AG09309 (cell line): ENCODE measurements around the gene SCARF2.
"Not testable (repeated sequence)": the region's sequence is repeated elsewhere in the genome, so short reads cannot be mapped to it uniquely, and the experiment has no call there.

Experiments
- DNase-seq: peaks from one replicate; pipeline ENCODE4 v3.0.0-alpha.2; 2010; ENCODE audit warnings: low read depth
- H3K4me3 ChIP-seq: 2 replicates; pipeline ENCODE4 v1.5.1; 2011; ENCODE audit warnings: mild to moderate bottlenecking, low read depth, low read length, moderate library complexity; ENCODE audit not compliant: control insufficient read depth
- TF ChIP-seq, protein P1 (sequence below): IDR thresholded peaks from 2 replicates; pipeline ENCODE4 v1.5.1; 2011; ENCODE audit warnings: mild to moderate bottlenecking, low read depth, low read length, inconsistent platforms; ENCODE audit not compliant: insufficient read depth, control insufficient read depth; ENCODE audit errors: missing control alignments

Gene SCARF2

DNA sequence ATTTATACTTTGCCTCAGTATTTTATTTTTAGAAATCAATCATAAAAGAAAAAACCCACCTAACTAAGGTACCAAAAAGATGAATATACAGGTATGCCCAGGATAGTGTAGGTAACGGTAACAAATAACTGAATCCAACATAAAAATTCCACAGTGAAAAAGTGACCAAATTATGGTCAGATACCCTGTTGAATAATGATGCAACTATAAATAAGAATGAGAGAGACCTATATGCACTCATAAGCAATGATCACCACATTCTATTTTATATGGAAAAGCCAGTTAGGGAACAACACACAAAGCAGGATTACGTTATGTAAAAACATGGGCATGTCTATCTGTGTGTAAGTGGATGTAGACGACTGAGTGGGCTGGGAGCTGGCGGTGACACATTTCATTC lies 50.7 kb downstream of the SCARF2 start:
- H3K4me3 ChIP-seq = no peak overlapping the region
- DNase-seq = no peak
- TF ChIP-seq, protein P1, sequence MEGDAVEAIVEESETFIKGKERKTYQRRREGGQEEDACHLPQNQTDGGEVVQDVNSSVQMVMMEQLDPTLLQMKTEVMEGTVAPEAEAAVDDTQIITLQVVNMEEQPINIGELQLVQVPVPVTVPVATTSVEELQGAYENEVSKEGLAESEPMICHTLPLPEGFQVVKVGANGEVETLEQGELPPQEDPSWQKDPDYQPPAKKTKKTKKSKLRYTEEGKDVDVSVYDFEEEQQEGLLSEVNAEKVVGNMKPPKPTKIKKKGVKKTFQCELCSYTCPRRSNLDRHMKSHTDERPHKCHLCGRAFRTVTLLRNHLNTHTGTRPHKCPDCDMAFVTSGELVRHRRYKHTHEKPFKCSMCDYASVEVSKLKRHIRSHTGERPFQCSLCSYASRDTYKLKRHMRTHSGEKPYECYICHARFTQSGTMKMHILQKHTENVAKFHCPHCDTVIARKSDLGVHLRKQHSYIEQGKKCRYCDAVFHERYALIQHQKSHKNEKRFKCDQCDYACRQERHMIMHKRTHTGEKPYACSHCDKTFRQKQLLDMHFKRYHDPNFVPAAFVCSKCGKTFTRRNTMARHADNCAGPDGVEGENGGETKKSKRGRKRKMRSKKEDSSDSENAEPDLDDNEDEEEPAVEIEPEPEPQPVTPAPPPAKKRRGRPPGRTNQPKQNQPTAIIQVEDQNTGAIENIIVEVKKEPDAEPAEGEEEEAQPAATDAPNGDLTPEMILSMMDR = no peak

DNA sequence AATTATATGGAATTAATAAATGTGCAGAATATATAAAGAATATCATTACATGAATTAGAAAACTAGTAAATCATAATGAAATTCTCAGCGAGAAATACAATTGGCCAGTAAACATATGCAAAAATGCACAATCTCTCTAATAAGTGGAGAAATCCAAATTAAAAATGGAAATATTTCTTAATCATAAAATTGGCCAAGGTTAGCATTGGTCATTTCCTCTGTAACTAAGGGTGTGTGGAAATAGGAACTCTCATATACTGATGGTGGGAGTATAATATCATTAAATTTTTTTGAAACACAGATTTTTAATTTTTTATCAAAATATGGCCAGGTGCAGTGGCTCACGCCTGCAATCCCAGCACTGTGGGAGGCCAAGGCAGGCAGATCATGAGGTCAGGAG lies 51.3 kb downstream of the SCARF2 start:
- H3K4me3 ChIP-seq = no peak overlapping the region
- TF ChIP-seq, protein P1 = no peak

DNA sequence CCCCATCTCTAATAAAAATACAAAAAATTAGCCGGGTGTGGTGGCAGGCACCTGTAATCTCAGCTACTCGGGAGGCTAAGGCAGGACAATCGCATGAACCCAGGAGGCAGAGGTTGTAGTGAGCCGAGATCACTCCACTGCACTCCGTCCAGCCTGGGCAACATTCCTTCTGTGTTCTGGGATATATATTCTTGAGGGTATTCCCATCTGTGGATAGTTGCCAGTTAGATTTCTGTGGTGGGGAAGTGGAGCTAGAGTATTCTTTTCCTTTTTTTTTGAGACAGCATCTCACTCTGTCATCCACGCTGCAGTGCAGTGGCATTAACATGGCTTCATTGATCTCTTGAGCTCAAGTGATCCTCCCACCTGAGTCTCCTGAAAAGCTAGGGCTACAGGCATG lies 52.8 kb downstream of the SCARF2 start:
- no peak overlapping the region for H3K4me3 ChIP-seq
- no peak for DNase-seq
- TF ChIP-seq, protein P1 = no peak

More for the DNA sequence above, 51.3 kb downstream of the SCARF2 start:
- DNase-seq = no peak

DNA sequence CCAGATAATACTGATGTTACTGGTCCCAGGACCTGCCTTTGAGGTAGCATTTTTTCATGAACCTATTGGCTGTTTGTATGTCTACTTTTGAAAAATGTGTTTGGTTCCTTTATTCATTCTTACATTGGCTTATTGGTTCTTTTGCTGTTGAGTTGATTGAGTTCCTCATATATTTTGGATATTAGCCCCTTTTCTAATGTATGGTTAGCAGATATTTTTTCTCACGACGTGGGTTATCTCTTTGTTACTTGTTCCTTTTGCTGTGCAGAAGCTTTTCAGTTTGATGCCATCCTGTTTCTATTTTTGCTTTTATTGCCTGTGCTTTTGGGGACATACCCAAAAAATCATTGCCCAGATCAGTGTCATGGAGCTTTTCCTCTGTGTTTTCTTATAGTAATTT lies 53.5 kb downstream of the SCARF2 start:
- H3K4me3 ChIP-seq = no peak overlapping the region
- TF ChIP-seq, protein P1 = no peak
- DNase-seq = no peak

DNA sequence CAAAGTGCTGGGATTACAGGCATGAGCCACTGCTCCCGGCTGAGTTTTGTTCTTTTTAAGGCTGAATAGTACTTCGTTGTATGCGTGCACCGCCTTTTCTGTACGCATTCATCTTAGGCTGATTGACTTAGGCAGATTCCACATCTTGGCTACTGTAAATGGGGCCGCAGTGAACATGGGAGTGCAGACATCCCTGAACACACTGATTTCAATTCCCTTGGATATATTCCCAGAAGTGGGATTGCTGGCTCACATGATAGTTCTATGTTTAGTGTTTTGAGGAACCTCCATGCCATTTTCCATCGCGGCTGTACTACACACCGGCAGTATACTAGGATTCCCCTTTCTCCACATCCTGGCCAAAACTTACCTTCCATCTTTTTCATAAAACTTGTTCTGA lies 54.1 kb downstream of the SCARF2 start:
- TF ChIP-seq, protein P1 = no peak
- no peak overlapping the region for H3K4me3 ChIP-seq

DNA sequence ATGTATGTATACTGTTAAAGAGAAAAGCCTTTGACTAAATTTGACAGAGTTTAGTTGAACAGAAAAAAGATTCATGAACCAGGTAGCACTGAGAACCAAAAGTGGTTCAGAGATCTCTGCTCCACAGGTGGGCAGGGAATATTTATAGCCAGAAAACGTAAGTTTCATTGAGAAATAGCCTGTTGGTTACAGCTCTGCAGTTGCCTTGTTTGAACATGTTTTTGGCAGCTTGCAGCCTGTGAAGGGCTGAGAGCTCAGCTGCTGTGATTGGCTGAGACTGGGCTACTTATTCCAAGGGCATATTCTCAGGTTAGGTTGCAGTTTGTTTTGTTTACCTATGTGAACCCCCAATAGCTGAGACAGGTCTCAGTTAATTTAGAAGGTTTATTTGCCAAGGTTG lies 57.1 kb downstream of the SCARF2 start:
- TF ChIP-seq, protein P1 = no peak
- no peak overlapping the region for H3K4me3 ChIP-seq
- DNase-seq = no peak

More for the DNA sequence above, 54.1 kb downstream of the SCARF2 start:
- no peak for DNase-seq

DNA sequence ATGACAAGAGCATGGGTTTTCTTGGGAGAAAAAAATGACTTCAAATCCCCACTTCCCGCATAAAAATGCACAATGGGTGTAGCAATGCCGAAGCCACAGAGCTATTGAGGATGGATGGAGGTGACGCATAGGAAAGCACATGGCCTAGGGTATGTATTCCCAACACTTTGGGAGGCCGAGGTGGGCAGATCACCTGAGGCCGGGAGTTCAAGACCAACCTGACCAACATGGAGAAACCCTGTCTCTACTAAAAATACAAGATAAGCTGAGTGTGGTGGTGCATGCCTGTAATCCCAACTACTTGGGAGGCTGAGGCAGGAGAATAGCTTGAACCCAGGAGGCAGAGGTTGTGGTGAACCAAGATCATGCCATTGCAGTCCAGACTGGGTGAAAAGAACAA lies 58.9 kb downstream of the SCARF2 start:
- not testable (repeated sequence) for DNase-seq, H3K4me3 ChIP-seq
